Thyroid gland (tissue), 4 donors: Measurements from ENCODE around the gene CCDC9.

Experiments
- POLR2A ChIP-seq, 2 donors: fragments of 450-650 bp; IDR thresholded peaks; one replicate each; pipeline ENCODE4 v1.6.1; 2017; ENCODE audit warnings: antibody characterized with exemption in 2 of 2, mild to moderate bottlenecking in 2 of 2, moderate library complexity in 1 of 2
- TF ChIP-seq, protein P1 (sequence below), 6 experiments: fragments of 200-600 bp in 3 of 6; fragments of 450-650 bp in 3 of 6; sonication (generic) in 3 of 6; IDR thresholded peaks; one replicate each; pipeline ENCODE4 v1.5.1; 2016 to 2019; ENCODE audit warnings: antibody characterized with exemption in 6 of 6, mild to moderate bottlenecking in 2 of 6, inconsistent platforms in 1 of 6, moderate library complexity in 1 of 6

GRCh38 chr19:47303966-47304365 is 47.6 kb downstream of the CCDC9 start:
- TF ChIP-seq, protein P1, sequence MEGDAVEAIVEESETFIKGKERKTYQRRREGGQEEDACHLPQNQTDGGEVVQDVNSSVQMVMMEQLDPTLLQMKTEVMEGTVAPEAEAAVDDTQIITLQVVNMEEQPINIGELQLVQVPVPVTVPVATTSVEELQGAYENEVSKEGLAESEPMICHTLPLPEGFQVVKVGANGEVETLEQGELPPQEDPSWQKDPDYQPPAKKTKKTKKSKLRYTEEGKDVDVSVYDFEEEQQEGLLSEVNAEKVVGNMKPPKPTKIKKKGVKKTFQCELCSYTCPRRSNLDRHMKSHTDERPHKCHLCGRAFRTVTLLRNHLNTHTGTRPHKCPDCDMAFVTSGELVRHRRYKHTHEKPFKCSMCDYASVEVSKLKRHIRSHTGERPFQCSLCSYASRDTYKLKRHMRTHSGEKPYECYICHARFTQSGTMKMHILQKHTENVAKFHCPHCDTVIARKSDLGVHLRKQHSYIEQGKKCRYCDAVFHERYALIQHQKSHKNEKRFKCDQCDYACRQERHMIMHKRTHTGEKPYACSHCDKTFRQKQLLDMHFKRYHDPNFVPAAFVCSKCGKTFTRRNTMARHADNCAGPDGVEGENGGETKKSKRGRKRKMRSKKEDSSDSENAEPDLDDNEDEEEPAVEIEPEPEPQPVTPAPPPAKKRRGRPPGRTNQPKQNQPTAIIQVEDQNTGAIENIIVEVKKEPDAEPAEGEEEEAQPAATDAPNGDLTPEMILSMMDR (IDR thresholded peaks at IDR 0.05) = no peak
- TF ChIP-seq POLR2A (IDR thresholded peaks at IDR 0.05) = no peak
